Erythroblast (primary cell): ENCODE results near the gene TNFAIP8L1.

Source experiments
- GATA1 ChIP-seq: IDR thresholded peaks from 2 replicates; pipeline ENCODE4 v1.6.1; 2011; ENCODE audit warnings: low read depth, mild to moderate bottlenecking, control low read depth, low read length, moderate library complexity
- POLR2A ChIP-seq: IDR thresholded peaks from 2 replicates; pipeline ENCODE4 v1.6.1; 2011; ENCODE audit warnings: mild to moderate bottlenecking, low read length

GRCh38 chr19:4602915-4603314 lies 36.4 kb upstream of the TNFAIP8L1 start:
- TF ChIP-seq POLR2A = no peak
- no peak for TF ChIP-seq GATA1
